Vagina (tissue), 2 donors: ENCODE measurements around the gene EGFR.

Experiments used
- POLR2A ChIP-seq, 2 donors: fragments of 450-650 bp; IDR thresholded peaks; one replicate each; pipeline ENCODE4 v1.6.1; 2017; ENCODE audit warnings: antibody characterized with exemption in 2 of 2, mild to moderate bottlenecking in 2 of 2, moderate library complexity in 2 of 2
- POLR2AphosphoS5 ChIP-seq, 2 donors: sonication (generic); formaldehyde crosslinking; IDR thresholded peaks; one replicate each; pipeline ENCODE4 v1.9.0; 2017; ENCODE audit warnings: antibody characterized with exemption in 2 of 2, mild to moderate bottlenecking in 2 of 2, low read depth in 1 of 2; ENCODE audit not compliant: insufficient read depth in 1 of 2
- TF ChIP-seq, protein P1 (sequence below), 3 experiments: fragments of 450-650 bp in 2 of 3; fragments of 200-600 bp in 1 of 3; sonication (generic) in 1 of 3; IDR thresholded peaks; one replicate each; pipeline ENCODE4 v1.5.1; 2017 to 2019; ENCODE audit warnings: antibody characterized with exemption in 3 of 3, mild to moderate bottlenecking in 2 of 3, moderate library complexity in 2 of 3

GRCh38 chr7:54978364-54979116, 40.3 kb upstream of the EGFR start:
- TF ChIP-seq, protein P1, sequence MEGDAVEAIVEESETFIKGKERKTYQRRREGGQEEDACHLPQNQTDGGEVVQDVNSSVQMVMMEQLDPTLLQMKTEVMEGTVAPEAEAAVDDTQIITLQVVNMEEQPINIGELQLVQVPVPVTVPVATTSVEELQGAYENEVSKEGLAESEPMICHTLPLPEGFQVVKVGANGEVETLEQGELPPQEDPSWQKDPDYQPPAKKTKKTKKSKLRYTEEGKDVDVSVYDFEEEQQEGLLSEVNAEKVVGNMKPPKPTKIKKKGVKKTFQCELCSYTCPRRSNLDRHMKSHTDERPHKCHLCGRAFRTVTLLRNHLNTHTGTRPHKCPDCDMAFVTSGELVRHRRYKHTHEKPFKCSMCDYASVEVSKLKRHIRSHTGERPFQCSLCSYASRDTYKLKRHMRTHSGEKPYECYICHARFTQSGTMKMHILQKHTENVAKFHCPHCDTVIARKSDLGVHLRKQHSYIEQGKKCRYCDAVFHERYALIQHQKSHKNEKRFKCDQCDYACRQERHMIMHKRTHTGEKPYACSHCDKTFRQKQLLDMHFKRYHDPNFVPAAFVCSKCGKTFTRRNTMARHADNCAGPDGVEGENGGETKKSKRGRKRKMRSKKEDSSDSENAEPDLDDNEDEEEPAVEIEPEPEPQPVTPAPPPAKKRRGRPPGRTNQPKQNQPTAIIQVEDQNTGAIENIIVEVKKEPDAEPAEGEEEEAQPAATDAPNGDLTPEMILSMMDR (IDR thresholded peaks at IDR 0.05), result no peak
- no peak for TF ChIP-seq POLR2A (IDR thresholded peaks at IDR 0.05)
- TF ChIP-seq POLR2AphosphoS5 (IDR thresholded peaks at IDR 0.05; ENCODE audit: insufficient read depth in 1 of 2, low read depth in 1 of 2), result no peak
